Pancreas (tissue), 10 donors: Measurements from ENCODE around the gene ZP1. TPM values are rescaled to one million over a fixed set of nuclear protein-coding genes. Genes with fewer than 3 reads are reported as not detected.

Experiments used
- ATAC-seq, 4 donors: fragments of 200-7000 bp; cut with Tn5 transposase; one replicate each; pipeline versions ENCODE4 v1.8.0 to v1.9.1; 2020; ENCODE audit warnings: mild to moderate bottlenecking in 4 of 4, moderate library complexity in 4 of 4
- DNase-seq, 6 donors: peaks; one replicate each; pipeline ENCODE4 v3.0.0-alpha.2; 2020
- FAIRE-seq: peaks from 2 replicates; lab custom pipeline; 2012; peaks lifted over from hg19 to GRCh38; lab: Jason Lieb, UNC
- H3K27ac ChIP-seq, 4 donors: fragments of 200-600 bp; sonication (generic); 1 replicate in 3 of 4; 2 replicates in 1 of 4; pipeline versions ENCODE4 v1.5.0 to v1.8.0; 2020
- H3K27me3 ChIP-seq, 4 donors: fragments of 200-600 bp; one replicate each; pipeline ENCODE4 v1.8.0; 2021
- H3K36me3 ChIP-seq, 3 donors: fragments of 200-600 bp; sonication (generic) in 1 of 3; one replicate each; pipeline versions ENCODE4 v1.5.0 to v1.8.0; 2020 to 2021
- H3K4me1 ChIP-seq, 3 donors: fragments of 200-600 bp; one replicate each; pipeline ENCODE4 v1.8.0; 2021
- H3K4me3 ChIP-seq, 4 donors: fragments of 200-600 bp; sonication (generic) in 2 of 4; one replicate each; pipeline versions ENCODE4 v1.5.0 to v1.8.0; 2020 to 2021
- H3K9me3 ChIP-seq, 4 donors: fragments of 200-600 bp; one replicate each; pipeline ENCODE4 v1.8.0; 2021
- WGBS, 2 donors: extraction: QIAGEN DNeasy Blood & Tissue Kit; methylation state at CpG; one replicate each; pipeline ENCODE4 v1.1.7; 2013; 5-methylcytosine and 5-hydroxymethylcytosine counted together
- intact Hi-C, 3 donors: fragments of 100-400 bp; cut with DNase I; formaldehyde crosslinking; loops; one replicate each; pipeline versions ENCODE4 v1.11.1 to v1.14.2; 2022
- polyA plus RNA-seq, 2 donors: library from polyadenylated mRNA; stranded (reverse); fragments of 200-250 nt; gene quantifications; one replicate each; pipeline ENCODE4 v1.2.3, GENCODE V29; 2013
- total RNA-seq, 6 donors: library from RNA; stranded (reverse); fragmentation: NEBNext Ultra II Directional in 4 of 6; extraction: Animal tissue kit (Norgen Biotek cat#: 25700) in 4 of 6; gene quantifications; one replicate each; pipeline versions ENCODE4 v1.2.1 to v1.2.4, GENCODE V29; 2021 to 2023
- TF ChIP-seq, protein P1 (sequence below), 4 donors: fragments of 200-600 bp; sonication (generic) in 3 of 4; IDR thresholded peaks; one replicate each; pipeline versions ENCODE4 v1.5.0 to v1.8.0; 2021; ENCODE audit warnings: antibody characterized with exemption in 4 of 4
- donor health status: healthy with polysubstance abuse.
- donor health status: DM: no; HTN: no; CAD: no; lungs with moderate emphysema.
- donor health status: DM: no; HTN: no; CAD: no.
- donor health status: control.
- donor health status: control.
- donor health status: Bipolar disorder and iron deficiency.
- donor health status: DM: yes; HTN: yes; CAD: no.
- donor health status: DM: no; HTN: no; CAD: no.
- donor health status: DM: no; HTN: no; CAD: no.
- donor health status: DM: yes; HTN: yes; CAD: no.

The ZP1 gene
- total and polyA plus RNA-seq, 8 donors: 0.34 to 1.5 TPM; not detected in 6

DNA sequence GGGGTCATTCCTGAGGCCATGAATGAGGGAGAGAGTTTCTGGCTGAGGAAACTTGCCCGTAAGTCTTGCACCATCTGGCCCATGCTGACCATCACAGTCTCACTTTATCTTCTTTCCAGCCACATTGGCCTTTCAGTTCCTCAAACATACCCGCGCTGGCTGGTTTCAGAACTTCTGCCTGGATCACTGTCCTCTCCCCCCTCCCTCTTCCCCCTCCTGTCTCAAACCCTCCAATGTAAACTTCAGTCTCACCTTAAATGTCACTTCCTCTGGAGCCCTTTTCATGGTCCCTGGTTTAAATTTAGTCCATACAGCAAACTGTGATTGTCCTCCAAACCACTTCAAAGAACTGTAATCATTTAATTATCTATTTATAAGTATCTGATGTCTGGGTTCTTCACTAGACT, 42.9 kb downstream of the ZP1 start:
- Histone ChIP-seq H3K4me1 (peaks cover under 1 to 3% (median 2%) of the 10 kb centered on the region in 3 donors), H3K36me3 (no peaks in the 10 kb centered on the region), H3K27me3 (no peaks in the 10 kb centered on the region), H3K9me3 (no peaks in the 10 kb centered on the region), H3K4me3 (no peak overlapping the region), H3K27ac (no peak overlapping the region)
- intact Hi-C loops: no loop called here
- no peak for ATAC-seq
- DNase-seq: no peak
- FAIRE-seq: no peak
- whole genome bisulfite sequencing, 2 donors: 85 to 86% methylated on average over 3 of the region's 3 CpGs
- TF ChIP-seq, protein P1, sequence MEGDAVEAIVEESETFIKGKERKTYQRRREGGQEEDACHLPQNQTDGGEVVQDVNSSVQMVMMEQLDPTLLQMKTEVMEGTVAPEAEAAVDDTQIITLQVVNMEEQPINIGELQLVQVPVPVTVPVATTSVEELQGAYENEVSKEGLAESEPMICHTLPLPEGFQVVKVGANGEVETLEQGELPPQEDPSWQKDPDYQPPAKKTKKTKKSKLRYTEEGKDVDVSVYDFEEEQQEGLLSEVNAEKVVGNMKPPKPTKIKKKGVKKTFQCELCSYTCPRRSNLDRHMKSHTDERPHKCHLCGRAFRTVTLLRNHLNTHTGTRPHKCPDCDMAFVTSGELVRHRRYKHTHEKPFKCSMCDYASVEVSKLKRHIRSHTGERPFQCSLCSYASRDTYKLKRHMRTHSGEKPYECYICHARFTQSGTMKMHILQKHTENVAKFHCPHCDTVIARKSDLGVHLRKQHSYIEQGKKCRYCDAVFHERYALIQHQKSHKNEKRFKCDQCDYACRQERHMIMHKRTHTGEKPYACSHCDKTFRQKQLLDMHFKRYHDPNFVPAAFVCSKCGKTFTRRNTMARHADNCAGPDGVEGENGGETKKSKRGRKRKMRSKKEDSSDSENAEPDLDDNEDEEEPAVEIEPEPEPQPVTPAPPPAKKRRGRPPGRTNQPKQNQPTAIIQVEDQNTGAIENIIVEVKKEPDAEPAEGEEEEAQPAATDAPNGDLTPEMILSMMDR (IDR thresholded peaks at IDR 0.05): no peak

GRCh38 chr11:60910711-60911380, 43.5 kb downstream of the ZP1 start:
- H3K27ac ChIP-seq: no peak overlapping the region
- TF ChIP-seq, protein P1 (IDR thresholded peaks at IDR 0.05): no peak
- intact Hi-C loops: no loop called here
- no peaks in the 10 kb centered on the region for H3K36me3 ChIP-seq
- no peak for DNase-seq
- no peaks in the 10 kb centered on the region for H3K27me3 ChIP-seq
- WGBS, 2 donors: 64 to 66% methylated on average over 5 of the region's 5 CpGs
- no peaks in the 10 kb centered on the region for H3K9me3 ChIP-seq
- no peak for ATAC-seq
- H3K4me1 ChIP-seq: peaks cover 0 to 6% (median 4%) of the 10 kb centered on the region in 3 donors
- no peak for FAIRE-seq
- H3K4me3 ChIP-seq: no peak overlapping the region

GRCh38 chr11:60912223-60912850, 45.0 kb downstream of the ZP1 start:
- ATAC-seq (no peak), FAIRE-seq (no peak), DNase-seq (no peak)
- Histone ChIP-seq H3K27ac (no peak overlapping the region), H3K27me3 (no peaks in the 10 kb centered on the region), H3K4me1 (peaks cover 0 to 9% (median 5%) of the 10 kb centered on the region in 3 donors), H3K4me3 (no peak overlapping the region), H3K9me3 (no peaks in the 10 kb centered on the region), H3K36me3 (no peaks in the 10 kb centered on the region)
- intact Hi-C loops: no loop called here
- TF ChIP-seq, protein P1 (IDR thresholded peaks at IDR 0.05): no peak
- WGBS, 2 donors: 69 to 75% methylated on average over 12 of the region's 12 CpGs

- DNase-seq (peak in 1 of 6 donors; percentile 42), FAIRE-seq (no peak), ATAC-seq (no peak)
- Histone ChIP-seq H3K27ac (peak overlapping the region; percentile 74 to 94 (median 82)), H3K4me1 (peaks cover 0 to 9% (median 5%) of the 10 kb centered on the region in 3 donors), H3K9me3 (no peaks in the 10 kb centered on the region), H3K27me3 (no peaks in the 10 kb centered on the region), H3K4me3 (peak overlapping the region in 2 of 4 donors; percentile 71 to 96), H3K36me3 (no peaks in the 10 kb centered on the region)
- TF ChIP-seq, protein P1 (IDR thresholded peaks at IDR 0.05): no peak
- intact Hi-C loops: no loop called here
- 65 to 68% methylated on average over 22 of the region's 22 CpGs for WGBS, 2 donors
These were observed 45.6 kb downstream of the ZP1 start for GRCh38 chr11:60912851-60913528.
